Osteocyte (in vitro differentiated cells): ENCODE data around the gene BTBD2. TPM values are rescaled to one million over a fixed set of nuclear protein-coding genes. Genes with fewer than 3 reads are reported as not detected.
A peak's percentile ranks its signal among the peaks of the same experiment; 100 is the strongest.

Source experiments
- DNase-seq: peaks from one replicate; pipeline ENCODE4 v3.0.0; 2021; ENCODE audit warnings: mixed read lengths; ENCODE audit not compliant: unreplicated experiment; ENCODE audit errors: extremely low spot score
- H3K27ac Mint-ChIP-seq: one replicate; pipeline ENCODE4 v1.8.0; 2021; ENCODE audit warnings: mild to moderate bottlenecking, mixed read lengths; ENCODE audit not compliant: unreplicated experiment
- H3K27me3 Mint-ChIP-seq: one replicate; pipeline ENCODE4 v1.8.0; 2021; ENCODE audit warnings: mixed read lengths; ENCODE audit not compliant: unreplicated experiment
- H3K36me3 Mint-ChIP-seq: one replicate; pipeline ENCODE4 v1.8.0; 2021; ENCODE audit warnings: mixed read lengths; ENCODE audit not compliant: unreplicated experiment
- H3K4me1 Mint-ChIP-seq: one replicate; pipeline ENCODE4 v1.8.0; 2021; ENCODE audit warnings: mixed read lengths; ENCODE audit not compliant: unreplicated experiment
- H3K4me3 Mint-ChIP-seq: one replicate; pipeline ENCODE4 v1.8.0; 2021; ENCODE audit warnings: mild to moderate bottlenecking, moderate library complexity, mixed read lengths; ENCODE audit not compliant: unreplicated experiment
- H3K9me3 Mint-ChIP-seq: one replicate; pipeline ENCODE4 v1.8.0; 2021; ENCODE audit warnings: mixed read lengths; ENCODE audit not compliant: unreplicated experiment
- CTCF ChIP-seq: fragments of 200-600 bp; sonication (generic); IDR thresholded peaks from 2 replicates; pipeline ENCODE4 v1.5.0; 2021; ENCODE audit warnings: antibody characterized with exemption, mild to moderate bottlenecking, moderate library complexity
- total RNA-seq: library from RNA; stranded (reverse); gene quantifications from 2 replicates; pipeline ENCODE4 v1.2.1, GENCODE V29; 2021

Gene BTBD2
- total RNA-seq, 1 donor from 2014 or later: 86.0 TPM

GRCh38 chr19:2050349-2050990, 35.0 kb upstream of the BTBD2 start:
- Mint-ChIP-seq H3K9me3 (no peaks in the 10 kb centered on the region), H3K4me1 (peaks cover 37% of the 10 kb centered on the region), H3K36me3 (peaks cover 3% of the 10 kb centered on the region), H3K4me3 (peak overlapping the region; percentile 82), H3K27ac (no peak overlapping the region), H3K27me3 (no peaks in the 10 kb centered on the region)
- DNase-seq: no peak
- TF ChIP-seq CTCF: no peak

- H3K27me3 Mint-ChIP-seq: no peaks in the 10 kb centered on the region
- no peak for TF ChIP-seq CTCF
- peak overlapping the region; percentile 74 for H3K27ac Mint-ChIP-seq
- no peak for DNase-seq
- H3K36me3 Mint-ChIP-seq: peaks cover 3% of the 10 kb centered on the region
- H3K9me3 Mint-ChIP-seq: no peaks in the 10 kb centered on the region
- peak overlapping the region; percentile 82 for H3K4me3 Mint-ChIP-seq
- peaks cover 31% of the 10 kb centered on the region for H3K4me1 Mint-ChIP-seq
These were observed 34.3 kb upstream of the BTBD2 start for GRCh38 chr19:2049741-2050348.

GRCh38 chr19:2048959-2049740, 33.6 kb upstream of the BTBD2 start:
- Mint-ChIP-seq H3K4me1 (peaks cover 30% of the 10 kb centered on the region), H3K27me3 (no peaks in the 10 kb centered on the region), H3K36me3 (peaks cover 3% of the 10 kb centered on the region), H3K27ac (peak overlapping the region; percentile 74), H3K9me3 (no peaks in the 10 kb centered on the region), H3K4me3 (peak overlapping the region; percentile 82)
- no peak for TF ChIP-seq CTCF
- DNase-seq: no peak

GRCh38 chr19:2048104-2048958, 32.8 kb upstream of the BTBD2 start:
- Mint-ChIP-seq H3K27me3 (no peaks in the 10 kb centered on the region), H3K4me3 (no peak overlapping the region), H3K36me3 (peaks cover 6% of the 10 kb centered on the region), H3K4me1 (peaks cover 30% of the 10 kb centered on the region), H3K27ac (no peak overlapping the region), H3K9me3 (no peaks in the 10 kb centered on the region)
- no peak for TF ChIP-seq CTCF
- DNase-seq: no peak
